GM11168 (cell line): Measurements from ENCODE around the gene PDE4D.
"Not testable (repeated sequence)": the region's sequence is repeated elsewhere in the genome, so short reads cannot be mapped to it uniquely, and the experiment has no call there.

Source experiments
- in situ Hi-C: fragments of 300-500 bp; cut with MboI; formaldehyde crosslinking; loops from one replicate; pipeline ENCODE4 v1.12.0; 2022; ENCODE audit warnings: low sequenced_read_pairs; ENCODE audit not compliant: unreplicated experiment

The PDE4D gene

GRCh38 chr5:59500014-59500413 is 393.5 kb downstream of the PDE4D start:
- in situ Hi-C loops: no loop called here

GRCh38 chr5:59497207-59497606 is 396.3 kb downstream of the PDE4D start:
- in situ Hi-C loops: loop anchor here (5.0 kb wide), 1 partner anchor 170 kb away; no protein-coding TSS in a partner anchor

GRCh38 chr5:59496524-59497134 is 396.9 kb downstream of the PDE4D start:
- in situ Hi-C loops: loop anchor here (5.0 kb wide), 1 partner anchor 171 kb away; no protein-coding TSS in a partner anchor

GRCh38 chr5:59491945-59492344 is 401.6 kb downstream of the PDE4D start:
- in situ Hi-C loops: loop anchor here (5.0 kb wide), 1 partner anchor 100 kb away; no protein-coding TSS in a partner anchor

- in situ Hi-C loops: no loop called here
Observed at GRCh38 chr5:59489551-59489950, 404.0 kb downstream of the PDE4D start.

GRCh38 chr5:59487772-59488729 is 405.5 kb downstream of the PDE4D start:
- in situ Hi-C loops: no loop called here

GRCh38 chr5:59487068-59487686 is 406.3 kb downstream of the PDE4D start:
- in situ Hi-C loops: no loop called here

GRCh38 chr5:59486508-59486907 is 407.0 kb downstream of the PDE4D start:
- in situ Hi-C loops: no loop called here

GRCh38 chr5:59485629-59486439 is 407.7 kb downstream of the PDE4D start:
- in situ Hi-C loops: no loop called here

- in situ Hi-C loops: no loop called here
Observed at GRCh38 chr5:59485107-59485506, 408.4 kb downstream of the PDE4D start.

GRCh38 chr5:59484618-59485017 is 408.9 kb downstream of the PDE4D start:
- in situ Hi-C loops: no loop called here

- in situ Hi-C loops: no loop called here
Observed at GRCh38 chr5:59483971-59484472, 409.5 kb downstream of the PDE4D start.

- in situ Hi-C loops: no loop called here
Observed at GRCh38 chr5:59479086-59479485, 414.4 kb downstream of the PDE4D start.

- in situ Hi-C loops: no loop called here
Observed at GRCh38 chr5:59474324-59474723, 419.2 kb downstream of the PDE4D start.

- in situ Hi-C loops: no loop called here
Observed at GRCh38 chr5:59473611-59474010, 419.9 kb downstream of the PDE4D start.

- in situ Hi-C loops: no loop called here
Observed at GRCh38 chr5:59471463-59471862, 422.1 kb downstream of the PDE4D start.

- in situ Hi-C loops: no loop called here
Observed at GRCh38 chr5:59467969-59468368, 425.6 kb downstream of the PDE4D start.

GRCh38 chr5:59466271-59466670 is 427.3 kb downstream of the PDE4D start:
- in situ Hi-C loops: no loop called here

GRCh38 chr5:59464969-59465368 is 428.6 kb downstream of the PDE4D start:
- in situ Hi-C loops: no loop called here

GRCh38 chr5:59463618-59464166 is 429.8 kb downstream of the PDE4D start:
- in situ Hi-C loops: not testable (repeated sequence)
